ENCODE measurements around the gene STEAP1B.

Gene STEAP1B

DNA sequence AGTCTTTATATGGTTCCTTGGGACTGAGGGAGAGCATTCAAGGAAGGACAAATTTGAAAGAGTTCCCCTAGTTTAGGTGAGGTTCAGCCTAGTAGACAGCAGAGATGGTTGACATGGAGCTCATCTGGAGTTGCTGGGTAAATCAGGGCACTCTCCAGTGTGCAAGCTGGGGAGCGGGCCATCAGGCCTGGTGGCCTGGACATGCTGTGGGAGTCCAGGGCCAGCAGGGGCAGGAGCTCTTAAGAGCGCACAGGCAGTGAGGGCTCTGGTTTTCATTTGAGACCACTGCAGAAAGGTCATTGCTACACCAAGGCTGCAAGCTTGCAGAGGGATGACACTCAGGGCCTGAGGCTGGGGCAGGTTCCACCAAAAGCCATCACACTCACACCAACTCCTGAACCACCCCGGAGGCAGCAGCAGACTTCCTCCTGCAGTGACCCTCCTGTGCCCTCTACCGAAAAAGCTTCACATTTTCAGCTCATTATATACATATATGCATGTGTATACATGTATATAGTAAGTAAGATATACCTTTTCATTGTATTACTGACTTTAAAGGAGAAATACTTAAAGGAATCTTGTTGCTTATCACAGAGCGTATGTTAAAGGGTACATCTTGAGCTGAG, 39.5 kb downstream of the STEAP1B start:
- H2AFZ ChIP-seq (ENCODE audit: low read length): no peak overlapping the region
- H4K20me1 ChIP-seq (ENCODE audit: insufficient read depth, low read length, poor library complexity, severe bottlenecking): no peaks in the 10 kb centered on the region
- H3K9ac ChIP-seq (ENCODE audit: low read depth, low read length, poor library complexity, severe bottlenecking): no peak overlapping the region
- H3K4me3 ChIP-seq (ENCODE audit: low read length, poor library complexity, severe bottlenecking): no peak overlapping the region
- H3K9me2 ChIP-seq (replicated peaks; ENCODE audit: low read depth, low read length): no peaks in the 10 kb centered on the region
- no peaks in the 10 kb centered on the region for H3F3A ChIP-seq (ENCODE audit: low read depth)
- no peaks in the 10 kb centered on the region for H3K36me3 ChIP-seq (ENCODE audit: insufficient read depth, low read length)
- TF ChIP-seq EZH2phosphoT487 (IDR thresholded peaks at IDR 0.05; ENCODE audit: borderline replicate concordance): no peak
- TF ChIP-seq CTCF (conservative IDR thresholded peaks at IDR 0.05; ENCODE audit: low read length): no peak
- H3K4me2 ChIP-seq (ENCODE audit: low read depth, low read length, poor library complexity, severe bottlenecking): no peak overlapping the region
- H3K9me3 ChIP-seq (ENCODE audit: insufficient read depth, low read depth, low read length): no peaks in the 10 kb centered on the region
- H3K79me2 ChIP-seq (ENCODE audit: insufficient read depth, low read length): no peaks in the 10 kb centered on the region
- H3K27me3 ChIP-seq (ENCODE audit: insufficient read depth, low read length, poor library complexity, severe bottlenecking): no peaks in the 10 kb centered on the region
- no peaks in the 10 kb centered on the region for H3K4me1 ChIP-seq (ENCODE audit: insufficient read depth, low read length, poor library complexity, severe bottlenecking)

DNA sequence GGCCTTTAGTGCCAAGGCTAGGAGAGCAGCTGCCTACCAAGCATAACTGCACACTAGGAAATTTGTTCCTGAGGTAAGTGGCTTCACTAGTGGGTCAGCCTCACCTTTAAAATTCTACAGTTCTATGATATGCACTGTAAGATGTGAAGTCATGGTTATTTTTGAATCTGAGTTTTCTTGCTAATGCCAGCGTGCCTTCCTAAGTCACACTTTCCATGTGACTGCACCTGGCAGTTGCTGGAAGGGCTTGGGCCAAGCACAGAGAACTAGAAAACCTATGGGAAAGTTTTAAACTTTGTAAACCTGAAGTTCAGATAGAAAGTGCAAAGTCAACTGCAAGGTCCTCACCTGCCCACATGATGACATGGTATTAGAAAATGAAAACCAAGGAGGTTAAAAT, 42.5 kb downstream of the STEAP1B start:
- TF ChIP-seq EZH2phosphoT487 (IDR thresholded peaks at IDR 0.05; ENCODE audit: borderline replicate concordance): no peak
- no peak for TF ChIP-seq CTCF (conservative IDR thresholded peaks at IDR 0.05; ENCODE audit: low read length)
- H3F3A ChIP-seq (ENCODE audit: low read depth): no peaks in the 10 kb centered on the region
- H3K27me3 ChIP-seq (ENCODE audit: insufficient read depth, low read length, poor library complexity, severe bottlenecking): no peaks in the 10 kb centered on the region
- H3K4me3 ChIP-seq (ENCODE audit: low read length, poor library complexity, severe bottlenecking): no peak overlapping the region
- H2AFZ ChIP-seq (ENCODE audit: low read length): no peak overlapping the region
- no peaks in the 10 kb centered on the region for H3K9me2 ChIP-seq (replicated peaks; ENCODE audit: low read depth, low read length)
- H3K4me2 ChIP-seq (ENCODE audit: low read depth, low read length, poor library complexity, severe bottlenecking): no peak overlapping the region
- H3K79me2 ChIP-seq (ENCODE audit: insufficient read depth, low read length): no peaks in the 10 kb centered on the region
- no peak overlapping the region for H3K9ac ChIP-seq (ENCODE audit: low read depth, low read length, poor library complexity, severe bottlenecking)
- no peaks in the 10 kb centered on the region for H3K4me1 ChIP-seq (ENCODE audit: insufficient read depth, low read length, poor library complexity, severe bottlenecking)
- H4K20me1 ChIP-seq (ENCODE audit: insufficient read depth, low read length, poor library complexity, severe bottlenecking): no peaks in the 10 kb centered on the region
- H3K9me3 ChIP-seq (ENCODE audit: insufficient read depth, low read depth, low read length): no peaks in the 10 kb centered on the region
- H3K36me3 ChIP-seq (ENCODE audit: insufficient read depth, low read length): no peaks in the 10 kb centered on the region

DNA sequence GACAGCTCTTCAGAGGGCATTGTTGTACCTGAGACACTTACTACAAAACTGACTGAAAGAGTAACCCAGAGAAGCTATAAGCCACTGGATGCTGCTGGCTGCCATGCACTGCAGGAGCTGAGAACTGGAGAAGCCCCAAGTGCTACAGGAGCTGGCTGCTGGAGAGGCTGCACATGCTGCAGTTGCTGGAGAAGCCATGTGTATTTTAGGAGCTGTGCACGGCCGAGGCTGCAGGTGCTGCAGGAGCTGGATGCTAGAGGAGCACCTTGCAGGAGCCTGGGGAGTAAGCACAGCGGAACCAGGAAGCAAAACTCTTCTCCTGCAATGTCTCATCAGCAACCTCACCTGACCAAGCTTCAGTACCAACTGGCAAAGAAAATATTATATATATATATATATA, 45.5 kb downstream of the STEAP1B start:
- no peaks in the 10 kb centered on the region for H3K79me2 ChIP-seq (ENCODE audit: insufficient read depth, low read length)
- no peaks in the 10 kb centered on the region for H3K4me1 ChIP-seq (ENCODE audit: insufficient read depth, low read length, poor library complexity, severe bottlenecking)
- no peak overlapping the region for H3K4me2 ChIP-seq (ENCODE audit: low read depth, low read length, poor library complexity, severe bottlenecking)
- no peaks in the 10 kb centered on the region for H3K9me2 ChIP-seq (replicated peaks; ENCODE audit: low read depth, low read length)
- H3K27me3 ChIP-seq (ENCODE audit: insufficient read depth, low read length, poor library complexity, severe bottlenecking): no peaks in the 10 kb centered on the region
- no peaks in the 10 kb centered on the region for H4K20me1 ChIP-seq (ENCODE audit: insufficient read depth, low read length, poor library complexity, severe bottlenecking)
- H3F3A ChIP-seq (ENCODE audit: low read depth): no peaks in the 10 kb centered on the region
- no peak overlapping the region for H2AFZ ChIP-seq (ENCODE audit: low read length)
- H3K9ac ChIP-seq (ENCODE audit: low read depth, low read length, poor library complexity, severe bottlenecking): no peak overlapping the region
- no peaks in the 10 kb centered on the region for H3K36me3 ChIP-seq (ENCODE audit: insufficient read depth, low read length)
- no peak overlapping the region for H3K4me3 ChIP-seq (ENCODE audit: low read length, poor library complexity, severe bottlenecking)
- TF ChIP-seq CTCF (conservative IDR thresholded peaks at IDR 0.05; ENCODE audit: low read length) (no peak), EZH2phosphoT487 (IDR thresholded peaks at IDR 0.05; ENCODE audit: borderline replicate concordance) (no peak)
- no peaks in the 10 kb centered on the region for H3K9me3 ChIP-seq (ENCODE audit: insufficient read depth, low read depth, low read length)
